Caco-2 (cell line): ENCODE data around the gene MRGPRF. TPM values are rescaled to one million over a fixed set of nuclear protein-coding genes. Genes with fewer than 3 reads are reported as not detected.

Experiments
- BruUV-seq: library from RNA; stranded (reverse); fragments of 400-500 nt; replicated peaks from 2 replicates; lab custom pipeline; 2021; lab: Mats Ljungman, UMichigan
- CTCF ChIA-PET: fragments of 300-600 bp; sonication (Branson Sonifier 250); formaldehyde crosslinking; loops from one replicate; lab custom pipeline; 2022; ENCODE audit warnings: antibody characterized with exemption; lab: Charles Lee
- POLR2A ChIA-PET: fragments of 300-600 bp; sonication (Branson Sonifier 250); formaldehyde crosslinking; loops from one replicate; lab custom pipeline; 2022; ENCODE audit warnings: antibody characterized with exemption; lab: Charles Lee
- DNase-seq, 2 experiments: peaks; one replicate each; pipeline versions ENCODE4 v3.0.0 to v3.0.0-alpha.2; 2020 to 2022
- H3K27me3 ChIP-seq: replicated peaks from 2 replicates; pipeline ENCODE4 v1.6.0; 2011; ENCODE audit warnings: low read length; ENCODE audit not compliant: control insufficient read depth, insufficient read depth
- H3K36me3 ChIP-seq: 2 replicates; pipeline ENCODE4 v1.5.1; 2011; ENCODE audit warnings: low read length; ENCODE audit not compliant: control insufficient read depth, insufficient read depth
- H3K4me1 ChIP-seq: fragments of 250-450 bp; sonication (Bioruptor Pico); 2 replicates; pipeline ENCODE4 v1.5.1; 2020; ENCODE audit warnings: mild to moderate bottlenecking
- H3K4me3 ChIP-seq: 2 replicates; pipeline ENCODE4 v1.5.1; 2011; ENCODE audit warnings: low read depth, mild to moderate bottlenecking, control low read depth, low read length
- H3K9me3 ChIP-seq: fragments of 250-450 bp; sonication (Bioruptor Pico); 2 replicates; pipeline ENCODE4 v1.5.1; 2020; ENCODE audit warnings: mild to moderate bottlenecking, moderate library complexity
- H3K27ac Mint-ChIP-seq: one replicate; pipeline ENCODE4 v1.8.0; 2022; ENCODE audit warnings: mixed read lengths; ENCODE audit not compliant: unreplicated experiment
- H3K27me3 Mint-ChIP-seq: one replicate; pipeline ENCODE4 v1.8.0; 2022; ENCODE audit warnings: mixed read lengths; ENCODE audit not compliant: insufficient read depth, unreplicated experiment
- H3K36me3 Mint-ChIP-seq: one replicate; pipeline ENCODE4 v1.8.0; 2022; ENCODE audit warnings: mild to moderate bottlenecking, mixed read lengths; ENCODE audit not compliant: insufficient read depth, unreplicated experiment
- H3K4me1 Mint-ChIP-seq: one replicate; pipeline ENCODE4 v1.8.0; 2022; ENCODE audit warnings: low read depth, mixed read lengths; ENCODE audit not compliant: unreplicated experiment
- H3K4me3 Mint-ChIP-seq: one replicate; pipeline ENCODE4 v1.8.0; 2022; ENCODE audit warnings: mild to moderate bottlenecking, moderate library complexity, mixed read lengths; ENCODE audit not compliant: unreplicated experiment
- H3K9me3 Mint-ChIP-seq: one replicate; pipeline ENCODE4 v1.8.0; 2022; ENCODE audit warnings: mixed read lengths; ENCODE audit not compliant: unreplicated experiment
- intact Hi-C: fragments of 100-400 bp; cut with micrococcal nuclease; formaldehyde crosslinking; loops from one replicate; pipeline ENCODE4 v1.10.0; 2022; ENCODE audit not compliant: unreplicated experiment
- total RNA-seq: library from RNA; stranded (reverse); gene quantifications from 2 replicates; pipeline ENCODE4 v1.2.3, GENCODE V29; 2022
- TF ChIP-seq, protein P1 (sequence below), 2 experiments: fragments of 200-600 bp in 1 of 2; IDR thresholded peaks; 1 replicate in 1 of 2; 2 replicates in 1 of 2; pipeline versions ENCODE4 v1.5.1 to v1.8.0; 2011 to 2022; ENCODE audit warnings: antibody characterized with exemption in 1 of 2, control low read depth in 1 of 2, inconsistent platforms in 1 of 2, low read depth in 1 of 2, low read length in 1 of 2, mild to moderate bottlenecking in 1 of 2, moderate library complexity in 1 of 2; ENCODE audit not compliant: insufficient read depth in 1 of 2, severe bottlenecking in 1 of 2, unreplicated experiment in 1 of 2

The MRGPRF gene
- total RNA-seq, 1 experiment from 2014 or later = 0.14 TPM

DNA sequence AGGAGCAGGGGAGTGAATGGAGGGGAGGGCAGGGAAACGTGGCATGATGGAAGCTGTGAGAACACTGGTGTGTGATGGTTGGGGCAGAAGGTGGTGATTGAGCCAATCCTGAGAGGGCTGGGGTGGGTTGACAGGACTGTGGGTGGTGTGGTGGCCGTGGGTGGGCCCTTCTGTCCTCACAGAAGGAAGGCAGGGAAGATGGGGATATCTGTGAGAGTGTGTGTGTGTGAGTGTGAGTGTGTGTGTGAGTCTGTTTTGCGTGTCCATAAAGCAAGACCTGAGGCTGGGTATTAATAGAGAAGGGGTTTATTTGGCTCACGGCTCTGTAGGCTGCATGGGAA is 48.6 kb upstream of the MRGPRF start:
- DNase-seq = no peak
- no peaks in the 10 kb centered on the region for H3K9me3 ChIP-seq
- no peak overlapping the region for H3K4me3 Mint-ChIP-seq
- 0 out of 2 replicates have a peak, but pooled peaks cover 5% of the 10 kb centered on the region for H3K36me3 ChIP-seq
- H3K27me3 ChIP-seq = no peaks in the 10 kb centered on the region
- peaks cover 16% of the 10 kb centered on the region for H3K36me3 Mint-ChIP-seq
- intact Hi-C loops = no loop called here
- no peak overlapping the region for H3K27ac Mint-ChIP-seq
- ChIA-PET POLR2A (no interaction called here), CTCF (no interaction called here)
- TF ChIP-seq, protein P1, sequence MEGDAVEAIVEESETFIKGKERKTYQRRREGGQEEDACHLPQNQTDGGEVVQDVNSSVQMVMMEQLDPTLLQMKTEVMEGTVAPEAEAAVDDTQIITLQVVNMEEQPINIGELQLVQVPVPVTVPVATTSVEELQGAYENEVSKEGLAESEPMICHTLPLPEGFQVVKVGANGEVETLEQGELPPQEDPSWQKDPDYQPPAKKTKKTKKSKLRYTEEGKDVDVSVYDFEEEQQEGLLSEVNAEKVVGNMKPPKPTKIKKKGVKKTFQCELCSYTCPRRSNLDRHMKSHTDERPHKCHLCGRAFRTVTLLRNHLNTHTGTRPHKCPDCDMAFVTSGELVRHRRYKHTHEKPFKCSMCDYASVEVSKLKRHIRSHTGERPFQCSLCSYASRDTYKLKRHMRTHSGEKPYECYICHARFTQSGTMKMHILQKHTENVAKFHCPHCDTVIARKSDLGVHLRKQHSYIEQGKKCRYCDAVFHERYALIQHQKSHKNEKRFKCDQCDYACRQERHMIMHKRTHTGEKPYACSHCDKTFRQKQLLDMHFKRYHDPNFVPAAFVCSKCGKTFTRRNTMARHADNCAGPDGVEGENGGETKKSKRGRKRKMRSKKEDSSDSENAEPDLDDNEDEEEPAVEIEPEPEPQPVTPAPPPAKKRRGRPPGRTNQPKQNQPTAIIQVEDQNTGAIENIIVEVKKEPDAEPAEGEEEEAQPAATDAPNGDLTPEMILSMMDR (IDR thresholded peaks at IDR 0.05; ENCODE audit: insufficient read depth in 1 of 2, low read depth in 1 of 2, low read length in 1 of 2, severe bottlenecking in 1 of 2, unreplicated experiment in 1 of 2) = no peak
- no peak overlapping the region for H3K4me3 ChIP-seq
- H3K27me3 Mint-ChIP-seq = no peaks in the 10 kb centered on the region
- BruUV-seq = no TSS peak
- H3K4me1 ChIP-seq = no peaks in the 10 kb centered on the region
- no peaks in the 10 kb centered on the region for H3K9me3 Mint-ChIP-seq
- no peaks in the 10 kb centered on the region for H3K4me1 Mint-ChIP-seq

DNA sequence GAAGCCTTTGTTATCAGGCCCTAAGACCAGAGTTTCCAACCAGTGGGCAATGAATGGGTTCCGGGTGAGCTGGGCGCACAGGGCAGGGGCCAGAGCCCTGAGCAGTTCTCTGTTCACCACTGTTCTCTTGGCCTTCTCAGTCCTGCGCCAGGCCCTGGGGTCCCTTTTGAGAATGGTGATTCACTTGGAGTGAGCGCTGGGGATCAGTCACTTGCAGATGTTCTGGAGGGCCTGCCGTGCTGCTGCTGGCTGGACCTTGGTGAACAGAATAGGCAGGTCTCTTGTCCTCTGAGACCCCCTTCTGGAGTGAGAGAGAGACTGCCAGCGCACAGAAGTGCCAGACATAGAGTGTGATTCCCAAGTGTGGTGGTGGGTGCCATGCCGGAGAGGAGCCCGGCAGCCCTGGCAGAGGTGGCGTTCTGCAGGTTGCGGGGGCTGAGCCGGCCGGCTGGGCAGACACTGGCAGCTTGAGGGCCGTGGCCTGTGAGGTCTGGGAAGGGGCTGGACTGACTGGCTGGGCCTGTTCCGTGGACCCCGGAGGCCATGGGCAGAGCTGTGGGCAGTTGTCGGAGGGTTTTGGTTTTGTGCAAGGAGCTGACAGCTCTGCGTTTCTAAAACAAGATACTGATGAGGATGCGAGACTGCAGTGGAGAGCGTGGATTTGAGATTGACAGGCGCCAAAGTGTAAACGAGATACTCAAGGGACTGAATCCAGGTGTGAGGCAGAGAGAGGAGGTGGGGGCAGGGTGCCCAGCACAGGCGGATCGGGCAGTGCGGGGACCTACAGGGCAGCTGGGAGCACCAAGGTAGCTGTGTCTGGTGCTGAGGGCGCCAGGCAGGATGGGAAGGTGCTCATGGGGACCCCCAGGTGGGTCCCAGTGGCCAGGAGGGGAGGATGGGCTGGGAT is 48.0 kb upstream of the MRGPRF start:
- ChIA-PET CTCF (no interaction called here), POLR2A (no interaction called here)
- Histone ChIP-seq H3K27me3 (no peaks in the 10 kb centered on the region), H3K36me3 (0 out of 2 replicates have a peak, but pooled peaks cover 5% of the 10 kb centered on the region), H3K4me3 (no peak overlapping the region), H3K9me3 (no peaks in the 10 kb centered on the region), H3K4me1 (peaks cover 2% of the 10 kb centered on the region)
- no TSS peak for BruUV-seq
- Mint-ChIP-seq H3K4me1 (no peaks in the 10 kb centered on the region), H3K9me3 (no peaks in the 10 kb centered on the region), H3K36me3 (peaks cover 19% of the 10 kb centered on the region), H3K4me3 (no peak overlapping the region), H3K27ac (no peak overlapping the region), H3K27me3 (no peaks in the 10 kb centered on the region)
- TF ChIP-seq, protein P1 (IDR thresholded peaks at IDR 0.05; ENCODE audit: insufficient read depth in 1 of 2, low read depth in 1 of 2, low read length in 1 of 2, severe bottlenecking in 1 of 2, unreplicated experiment in 1 of 2) = no peak
- intact Hi-C loops = no loop called here
- DNase-seq = no peak

DNA sequence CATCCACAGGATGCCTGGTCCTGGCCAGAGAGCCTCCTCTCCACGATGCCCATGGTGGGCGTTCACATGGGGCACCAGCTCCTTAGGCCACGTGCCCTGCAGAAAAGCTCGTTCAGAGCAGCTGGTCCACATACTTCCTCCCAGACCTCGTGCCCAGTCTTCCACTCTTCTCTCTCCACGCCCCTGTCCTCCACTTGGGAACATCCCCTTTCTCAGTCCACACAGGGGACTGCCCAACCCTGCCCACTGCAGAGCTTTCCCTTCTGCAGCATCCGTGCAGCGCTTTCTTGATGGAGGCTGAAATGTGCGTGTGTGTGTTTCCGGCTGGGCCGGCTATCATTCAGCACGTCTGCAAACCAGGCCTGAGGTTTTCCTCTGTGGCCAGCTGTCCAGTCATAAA is 46.9 kb upstream of the MRGPRF start:
- Histone ChIP-seq H3K4me3 (no peak overlapping the region), H3K4me1 (peaks cover 11% of the 10 kb centered on the region), H3K36me3 (0 out of 2 replicates have a peak, but pooled peaks cover 5% of the 10 kb centered on the region), H3K9me3 (peaks cover 2% of the 10 kb centered on the region; the same call in 1 of the 2 replicates), H3K27me3 (no peaks in the 10 kb centered on the region)
- ChIA-PET POLR2A (no interaction called here), CTCF (no interaction called here)
- intact Hi-C loops = no loop called here
- no peak for DNase-seq
- peaks cover 9% of the 10 kb centered on the region for H3K4me1 Mint-ChIP-seq
- no peak overlapping the region for H3K4me3 Mint-ChIP-seq
- TF ChIP-seq, protein P1 (IDR thresholded peaks at IDR 0.05; ENCODE audit: insufficient read depth in 1 of 2, low read depth in 1 of 2, low read length in 1 of 2, severe bottlenecking in 1 of 2, unreplicated experiment in 1 of 2) = no peak
- H3K27ac Mint-ChIP-seq = no peak overlapping the region
- BruUV-seq = no TSS peak
- no peaks in the 10 kb centered on the region for H3K27me3 Mint-ChIP-seq
- H3K9me3 Mint-ChIP-seq = no peaks in the 10 kb centered on the region
- H3K36me3 Mint-ChIP-seq = peaks cover 29% of the 10 kb centered on the region
